IPS-20b (cell line): ENCODE data around the gene MARCHF10.

Source experiments
- H3K27ac ChIP-seq: one replicate; pipeline ENCODE4 v1.5.1; 2013; ENCODE audit warnings: low read length
- H3K27me3 ChIP-seq: 2 replicates; pipeline ENCODE4 v1.6.1; 2013; ENCODE audit warnings: mild to moderate bottlenecking, low read length, inconsistent platforms; ENCODE audit not compliant: insufficient read depth
- H3K36me3 ChIP-seq: 2 replicates; pipeline ENCODE4 v1.6.1; 2013; ENCODE audit warnings: low read depth, mild to moderate bottlenecking, inconsistent platforms, low read length, moderate library complexity; ENCODE audit not compliant: insufficient read depth
- H3K4me1 ChIP-seq: 2 replicates; pipeline ENCODE4 v1.6.1; 2013; ENCODE audit warnings: mild to moderate bottlenecking, control low read depth, inconsistent platforms, low read length, moderate library complexity; ENCODE audit not compliant: insufficient read depth
- H3K4me3 ChIP-seq: 2 replicates; pipeline ENCODE4 v1.5.1; 2013; ENCODE audit warnings: mild to moderate bottlenecking, low read length, inconsistent platforms
- H3K9ac ChIP-seq: 2 replicates; pipeline ENCODE4 v1.6.1; 2013; ENCODE audit warnings: low read depth, mild to moderate bottlenecking, inconsistent platforms, low read length, moderate library complexity
- H3K9me3 ChIP-seq: 2 replicates; pipeline ENCODE4 v1.6.1; 2013; ENCODE audit warnings: mild to moderate bottlenecking, low read depth, low read length, inconsistent platforms; ENCODE audit not compliant: insufficient read depth

MARCHF10 gene

GRCh38 chr17:62720126-62720850 lies 87.8 kb downstream of the MARCHF10 start:
- Histone ChIP-seq H3K9ac (no peak overlapping the region), H3K4me1 (peaks cover 16% of the 10 kb centered on the region)

GRCh38 chr17:62719586-62719985 lies 88.5 kb downstream of the MARCHF10 start:
- H3K9me3 ChIP-seq: no peaks in the 10 kb centered on the region
- H3K4me1 ChIP-seq: peaks cover 16% of the 10 kb centered on the region
- no peak overlapping the region for H3K27ac ChIP-seq
- no peak overlapping the region for H3K9ac ChIP-seq
- no peaks in the 10 kb centered on the region for H3K36me3 ChIP-seq
- no peaks in the 10 kb centered on the region for H3K27me3 ChIP-seq
- H3K4me3 ChIP-seq: no peak overlapping the region

More at GRCh38 chr17:62720126-62720850, 87.8 kb downstream of the MARCHF10 start:
- Histone ChIP-seq H3K36me3 (no peaks in the 10 kb centered on the region), H3K4me3 (no peak overlapping the region), H3K27ac (no peak overlapping the region), H3K27me3 (no peaks in the 10 kb centered on the region), H3K9me3 (no peaks in the 10 kb centered on the region)

GRCh38 chr17:62718429-62718828 lies 89.7 kb downstream of the MARCHF10 start:
- H3K9ac ChIP-seq: no peak overlapping the region
- H3K36me3 ChIP-seq: no peaks in the 10 kb centered on the region
- H3K4me3 ChIP-seq: no peak overlapping the region
- H3K4me1 ChIP-seq: peaks cover 6% of the 10 kb centered on the region
- no peaks in the 10 kb centered on the region for H3K9me3 ChIP-seq
- no peaks in the 10 kb centered on the region for H3K27me3 ChIP-seq
- no peak overlapping the region for H3K27ac ChIP-seq

GRCh38 chr17:62717889-62718288 lies 90.2 kb downstream of the MARCHF10 start:
- Histone ChIP-seq H3K9me3 (no peaks in the 10 kb centered on the region), H3K4me1 (peaks cover 6% of the 10 kb centered on the region), H3K9ac (no peak overlapping the region), H3K27me3 (no peaks in the 10 kb centered on the region), H3K27ac (no peak overlapping the region), H3K36me3 (no peaks in the 10 kb centered on the region), H3K4me3 (no peak overlapping the region)

- no peak overlapping the region for H3K4me3 ChIP-seq
- H3K9ac ChIP-seq: no peak overlapping the region
- peaks cover 6% of the 10 kb centered on the region for H3K4me1 ChIP-seq
- H3K27ac ChIP-seq: no peak overlapping the region
- no peaks in the 10 kb centered on the region for H3K36me3 ChIP-seq
- no peaks in the 10 kb centered on the region for H3K9me3 ChIP-seq
- H3K27me3 ChIP-seq: no peaks in the 10 kb centered on the region
Observed at GRCh38 chr17:62717589-62717855, 90.6 kb downstream of the MARCHF10 start.

GRCh38 chr17:62716834-62717588 lies 91.1 kb downstream of the MARCHF10 start:
- H3K4me3 ChIP-seq: no peak overlapping the region
- H3K36me3 ChIP-seq: no peaks in the 10 kb centered on the region
- H3K9ac ChIP-seq: no peak overlapping the region
- peaks cover 6% of the 10 kb centered on the region for H3K4me1 ChIP-seq
- H3K27me3 ChIP-seq: no peaks in the 10 kb centered on the region
- H3K9me3 ChIP-seq: no peaks in the 10 kb centered on the region
- H3K27ac ChIP-seq: no peak overlapping the region

- H3K9ac ChIP-seq: no peak overlapping the region
- no peaks in the 10 kb centered on the region for H3K36me3 ChIP-seq
- H3K4me1 ChIP-seq: peaks cover 6% of the 10 kb centered on the region
- no peaks in the 10 kb centered on the region for H3K9me3 ChIP-seq
- no peaks in the 10 kb centered on the region for H3K27me3 ChIP-seq
- H3K27ac ChIP-seq: no peak overlapping the region
- no peak overlapping the region for H3K4me3 ChIP-seq
Observed at GRCh38 chr17:62715882-62716390, 92.2 kb downstream of the MARCHF10 start.

- no peak overlapping the region for H3K27ac ChIP-seq
- no peaks in the 10 kb centered on the region for H3K27me3 ChIP-seq
- no peaks in the 10 kb centered on the region for H3K9me3 ChIP-seq
- no peaks in the 10 kb centered on the region for H3K4me1 ChIP-seq
- no peak overlapping the region for H3K9ac ChIP-seq
- H3K4me3 ChIP-seq: no peak overlapping the region
- no peaks in the 10 kb centered on the region for H3K36me3 ChIP-seq
Observed at GRCh38 chr17:62714016-62714777, 93.9 kb downstream of the MARCHF10 start.

- Histone ChIP-seq H3K9me3 (peaks cover 7% of the 10 kb centered on the region; the same call in 1 of the 2 replicates), H3K9ac (no peak overlapping the region), H3K36me3 (no peaks in the 10 kb centered on the region), H3K4me3 (no peak overlapping the region), H3K27ac (no peak overlapping the region), H3K27me3 (no peaks in the 10 kb centered on the region), H3K4me1 (no peaks in the 10 kb centered on the region)
Observed at GRCh38 chr17:62713086-62713881, 94.8 kb downstream of the MARCHF10 start.

- Histone ChIP-seq H3K9me3 (peaks cover 7% of the 10 kb centered on the region; the same call in 1 of the 2 replicates), H3K27me3 (peaks cover 7% of the 10 kb centered on the region), H3K4me3 (no peak overlapping the region), H3K4me1 (peaks cover under 1% of the 10 kb centered on the region; the same call in 1 of the 2 replicates), H3K36me3 (no peaks in the 10 kb centered on the region), H3K27ac (no peak overlapping the region), H3K9ac (no peak overlapping the region)
Observed at GRCh38 chr17:62712171-62712581, 95.9 kb downstream of the MARCHF10 start.

GRCh38 chr17:62708587-62708986 lies 99.5 kb downstream of the MARCHF10 start:
- Histone ChIP-seq H3K27ac (no peak overlapping the region), H3K4me3 (no peak overlapping the region), H3K9ac (no peak overlapping the region), H3K36me3 (no peaks in the 10 kb centered on the region), H3K9me3 (peaks cover 7% of the 10 kb centered on the region; the same call in 1 of the 2 replicates), H3K4me1 (peaks cover 20% of the 10 kb centered on the region), H3K27me3 (peaks cover 32% of the 10 kb centered on the region)
